DMS79 treated with DMSO at 0.1 percent for 48 hours (cell line): ENCODE results near the gene PAQR9.

Experiments
- DNase-seq: peaks from one replicate; lab custom pipeline; 2025; lab: John Stamatoyannopoulos, UW

The PAQR9 gene

GRCh38 chr3:142916605-142917004, 46.9 kb downstream of the PAQR9 start:
- no peak for DNase-seq

DNA sequence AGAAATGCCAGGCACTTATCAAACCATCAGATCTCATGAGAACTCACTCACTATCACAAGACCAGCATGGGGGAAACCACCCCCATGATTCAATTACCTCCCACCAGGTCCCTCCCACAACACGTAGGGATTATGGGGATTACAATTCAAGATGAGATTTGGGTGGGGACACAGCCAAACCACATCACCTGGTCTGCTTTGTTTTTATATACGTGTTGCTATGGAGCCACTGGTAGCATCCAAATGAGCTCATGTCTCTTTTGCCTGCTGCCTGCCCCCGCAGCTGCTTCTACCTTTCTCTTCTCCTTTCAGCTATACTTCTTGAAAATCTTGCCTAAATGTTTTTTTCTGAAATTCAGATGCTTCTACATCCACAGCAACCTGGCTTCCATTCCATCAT, 47.8 kb downstream of the PAQR9 start:
- DNase-seq: no peak

- DNase-seq: no peak
Measured at GRCh38 chr3:142914286-142914811, 49.1 kb downstream of the PAQR9 start.

- no peak for DNase-seq
Measured at GRCh38 chr3:142913432-142913831, 50.0 kb downstream of the PAQR9 start.

GRCh38 chr3:142912402-142913172, 50.9 kb downstream of the PAQR9 start:
- no peak for DNase-seq
